Daoy (cell line): ENCODE measurements around the gene SULF2. TPM values are rescaled to one million over a fixed set of nuclear protein-coding genes. Genes with fewer than 3 reads are reported as not detected.
"Not testable (repeated sequence)": the region's sequence is repeated elsewhere in the genome, so short reads cannot be mapped to it uniquely, and the experiment has no call there.

Source experiments
- DNase-seq: peaks from one replicate; pipeline ENCODE4 v3.0.0-alpha.2; 2015; ENCODE audit warnings: low read depth
- total RNA-seq: library from RNA; depleted of rRNA; stranded (reverse); fragments of >200 nt; shearing (Covaris generic); gene quantifications from 2 replicates; pipeline ENCODE4 v1.2.3, GENCODE V29; 2014; rRNA removed

Gene SULF2
- total RNA-seq, result 3.7 and 5.7 TPM in 2 replicates

- DNase-seq, result no peak
These were observed at the start of gene SULF2 for GRCh38 chr20:47785311-47785853. Gene SULF2 (minus strand): TSS chr20:47785481. CDS start chr20:47757363, 28,118 bp downstream.

- not testable (repeated sequence) for DNase-seq
These were observed 46.4 kb upstream of the SULF2 start for GRCh38 chr20:47831675-47832074.

DNA sequence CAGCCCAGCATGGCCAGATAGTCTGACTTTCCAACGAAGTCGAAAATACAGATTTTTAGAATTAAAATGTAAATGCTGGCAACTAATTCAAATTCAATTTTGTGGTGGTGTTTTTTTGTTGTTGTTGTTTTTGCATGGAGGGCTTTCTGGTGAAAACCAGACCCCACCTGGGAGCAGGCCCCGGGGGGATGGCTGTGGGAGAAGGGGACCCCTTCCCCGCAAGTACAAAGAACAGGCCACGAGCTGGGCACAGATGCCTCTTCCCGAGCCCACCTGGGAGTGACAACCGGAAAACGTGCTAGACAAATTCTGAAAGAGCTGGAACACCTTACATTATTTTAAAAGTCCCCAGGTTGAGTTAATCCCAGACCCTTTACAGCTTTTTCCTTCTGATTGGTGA is 41.4 kb upstream of the SULF2 start:
- DNase-seq, result not testable (repeated sequence)

DNA sequence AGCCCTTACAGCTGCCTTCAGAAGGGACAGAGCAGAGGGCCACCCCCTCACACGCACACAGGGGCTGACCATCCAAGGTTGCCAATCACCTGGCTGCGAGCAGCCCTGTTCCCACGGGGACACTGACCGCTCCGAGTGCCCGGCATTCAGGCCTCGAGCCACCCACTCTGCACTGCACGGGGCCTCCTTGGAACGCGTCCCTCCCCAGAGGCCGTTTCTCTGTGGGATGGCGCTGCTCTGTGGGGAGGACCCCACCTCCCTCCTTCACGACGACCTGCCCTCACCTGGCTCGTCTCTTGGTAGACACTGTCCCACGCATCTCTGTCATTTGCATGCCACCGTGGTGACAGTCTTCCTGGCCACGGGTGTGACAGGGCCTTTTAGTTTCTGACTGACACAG is 40.7 kb upstream of the SULF2 start:
- DNase-seq, result not testable (repeated sequence)

DNA sequence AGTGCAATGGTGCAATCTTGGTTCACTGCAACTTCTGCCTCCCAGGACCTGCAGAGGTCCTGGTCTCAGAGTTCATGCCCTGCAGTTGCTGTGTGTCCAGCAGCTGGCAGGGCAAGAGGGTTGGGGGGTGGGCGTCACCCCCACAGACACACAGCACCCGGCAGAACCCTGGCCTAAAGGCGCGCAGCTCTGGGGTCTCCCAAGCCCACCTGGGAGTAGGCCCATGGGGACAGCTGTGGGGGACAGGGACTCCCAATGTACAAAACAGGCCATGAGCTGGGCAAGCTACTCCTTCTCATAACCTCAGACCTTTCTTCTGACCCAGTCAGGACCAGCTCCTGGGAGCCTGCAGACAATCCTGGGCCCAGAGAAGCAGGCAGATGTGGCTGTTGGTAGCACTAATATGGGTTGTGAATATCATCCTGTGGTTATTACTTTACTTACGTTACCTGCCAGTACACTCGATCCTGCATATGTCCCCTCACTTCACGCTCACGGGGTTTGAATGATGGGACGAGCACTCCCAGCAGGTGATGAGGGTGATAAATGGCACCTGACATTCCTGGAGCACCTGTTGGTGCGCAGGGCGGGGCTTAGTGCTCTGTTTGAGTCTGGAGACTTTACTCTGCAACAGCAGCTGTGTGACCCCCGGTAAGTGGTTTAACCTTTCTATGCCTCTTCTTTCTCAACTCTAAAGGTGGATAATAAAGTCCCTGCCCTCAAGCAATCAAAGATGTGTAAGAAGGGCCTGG is 39.9 kb upstream of the SULF2 start:
- DNase-seq, result no peak

DNA sequence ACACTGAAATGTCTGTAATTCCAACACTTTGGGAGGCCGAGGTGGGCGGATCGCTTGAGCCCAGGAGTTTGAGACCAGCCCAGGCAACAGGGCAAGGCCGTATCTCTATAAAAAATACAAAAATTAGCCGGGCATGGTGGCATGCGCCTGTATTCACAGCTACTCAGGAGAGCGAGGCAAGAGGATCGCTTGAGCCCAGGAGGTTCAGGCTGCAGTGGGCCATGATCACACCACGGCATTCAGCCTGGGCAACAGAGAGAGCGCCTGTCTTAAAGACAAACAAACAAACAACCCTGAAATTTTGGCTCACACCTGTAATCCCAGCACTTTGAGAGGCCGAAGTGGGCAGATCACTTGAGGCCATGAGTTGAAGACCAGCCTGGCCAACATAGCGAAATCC is 38.7 kb upstream of the SULF2 start:
- DNase-seq, result not testable (repeated sequence)

GRCh38 chr20:47821481-47822100 is 36.3 kb upstream of the SULF2 start:
- peak; percentile 80 for DNase-seq

GRCh38 chr20:47818996-47819609 is 33.8 kb upstream of the SULF2 start:
- DNase-seq, result no peak

DNA sequence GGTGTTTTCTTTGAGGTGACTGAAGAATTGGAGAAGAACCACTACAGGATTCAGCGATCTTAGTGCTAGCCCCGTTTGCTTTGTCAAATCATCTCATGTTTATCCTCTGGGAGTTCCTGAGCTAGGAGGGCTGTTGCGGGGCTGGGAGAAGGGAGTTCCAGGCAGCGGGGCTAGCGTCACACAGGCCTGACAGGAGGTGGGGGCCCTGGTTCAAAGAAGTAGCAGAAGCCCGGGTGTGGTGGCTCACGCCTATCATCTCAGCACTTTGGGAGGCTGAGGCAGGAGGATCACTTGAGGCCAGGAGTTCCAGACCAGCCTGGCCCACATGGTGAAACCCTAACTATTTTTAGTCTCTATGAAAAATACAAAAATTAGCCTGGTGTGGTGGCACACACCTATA is 33.2 kb upstream of the SULF2 start:
- no peak for DNase-seq

- no peak for DNase-seq
These were observed 32.7 kb upstream of the SULF2 start for GRCh38 chr20:47818016-47818415.

GRCh38 chr20:47817573-47817972 is 32.3 kb upstream of the SULF2 start:
- no peak for DNase-seq

GRCh38 chr20:47816487-47817451 is 31.5 kb upstream of the SULF2 start:
- no peak for DNase-seq

- no peak for DNase-seq
These were observed 30.6 kb upstream of the SULF2 start for GRCh38 chr20:47815866-47816265.

- DNase-seq, result no peak
These were observed 30.1 kb upstream of the SULF2 start for GRCh38 chr20:47815416-47815806.

DNA sequence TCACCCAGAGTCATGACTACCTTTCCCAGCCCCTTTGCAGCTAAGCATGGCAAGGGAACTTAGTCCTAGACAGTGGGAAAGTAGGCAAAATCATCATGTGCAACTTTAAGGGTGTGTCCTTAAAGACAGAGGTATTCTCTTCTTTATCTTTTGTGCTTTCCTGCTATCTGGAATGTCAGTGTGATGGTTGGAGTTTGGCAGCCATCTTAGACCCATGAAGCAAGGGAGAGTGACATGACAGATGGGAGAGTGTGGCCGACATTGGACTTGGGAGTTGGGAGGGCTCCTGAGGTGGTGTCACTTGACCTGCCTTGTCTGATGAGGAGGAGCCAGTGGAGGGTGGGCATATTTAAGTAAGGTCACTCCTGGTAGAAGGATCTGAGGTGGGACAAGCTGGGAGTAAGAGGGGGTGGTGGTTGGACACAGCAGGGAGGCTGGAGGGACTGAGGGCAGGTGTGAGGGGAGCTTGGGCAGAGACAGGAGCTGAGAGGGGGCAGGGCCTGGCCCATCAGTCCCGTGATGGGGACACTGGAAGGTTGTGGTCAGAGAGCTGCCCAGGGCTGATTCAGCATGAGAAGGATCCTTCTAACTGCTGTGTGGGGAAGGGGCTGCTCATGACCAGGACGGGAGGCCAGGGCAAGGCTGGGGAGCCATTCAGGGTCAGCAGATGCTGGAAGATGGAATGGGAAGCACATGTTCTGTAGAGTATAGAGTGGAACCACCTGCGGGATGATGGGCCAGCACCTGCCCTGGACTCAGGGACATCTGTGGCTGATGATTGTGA is 29.5 kb upstream of the SULF2 start:
- no peak for DNase-seq

GRCh38 chr20:47810721-47811347 is 25.6 kb upstream of the SULF2 start:
- DNase-seq, result no peak

GRCh38 chr20:47810116-47810677 is 24.9 kb upstream of the SULF2 start:
- no peak for DNase-seq

DNA sequence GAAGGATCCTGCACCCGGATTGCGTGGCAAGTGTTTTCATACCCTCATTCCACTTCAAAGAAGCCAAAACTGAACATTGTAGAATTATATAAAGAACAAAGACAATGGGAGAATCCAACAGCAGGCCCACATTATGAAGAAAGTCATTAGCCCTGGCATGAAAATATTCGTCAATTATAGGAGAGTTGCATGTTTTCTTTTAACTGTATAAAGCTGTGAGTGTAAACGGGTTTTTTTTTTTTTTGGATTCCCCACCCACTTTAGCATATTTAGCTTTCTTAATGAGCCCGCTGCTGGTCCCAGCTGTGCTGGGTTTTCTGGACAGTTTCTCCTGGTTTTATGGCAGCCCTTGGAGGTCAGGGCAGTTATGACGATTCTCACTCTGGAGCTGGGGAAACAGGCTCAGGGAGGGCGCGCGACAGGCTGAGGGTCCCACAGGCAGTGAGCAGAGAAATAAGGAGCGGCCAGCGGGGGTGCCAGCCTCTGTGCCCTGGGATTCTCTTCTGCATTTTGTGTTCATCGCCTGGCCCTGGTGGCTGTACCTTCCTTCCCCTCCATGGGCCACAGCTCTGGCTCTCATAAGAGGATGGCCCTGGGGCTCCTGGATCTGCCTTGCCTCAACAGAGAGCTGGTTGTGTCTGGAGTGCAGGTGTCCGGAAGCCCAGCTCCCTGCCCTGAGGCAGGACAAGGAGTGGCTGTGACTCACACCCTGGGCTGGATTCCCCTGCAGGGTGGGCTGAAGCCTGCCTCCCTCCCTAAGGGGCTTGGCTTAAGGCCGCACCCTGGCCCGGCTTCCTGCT is 24.1 kb upstream of the SULF2 start:
- DNase-seq, result peak; percentile 78

GRCh38 chr20:47805951-47806350 is 20.7 kb upstream of the SULF2 start:
- no peak for DNase-seq
